Stimulated activated CD4-positive, alpha-beta T cell treated with anti-CD3 and anti-CD28 coated beads, Interleukin-1b, Interleukin-23, amount 100 ng/mL, for 1 hour (primary cell): ENCODE measurements around the gene PLXNB1.
"Not testable (repeated sequence)": the region's sequence is repeated elsewhere in the genome, so short reads cannot be mapped to it uniquely, and the experiment has no call there.

ENCODE experiments used
- DNase-seq, 2 donors: peaks; one replicate each; pipeline ENCODE4 v3.0.0-alpha.2; 2020; ENCODE audit warnings: low read depth in 2 of 2

PLXNB1 gene

GRCh38 chr3:48463703-48464102 is 33.8 kb upstream of the PLXNB1 start:
- no peak for DNase-seq

- not testable (repeated sequence) for DNase-seq
Observed at GRCh38 chr3:48461767-48462166, 31.9 kb upstream of the PLXNB1 start.

GRCh38 chr3:48460517-48460902 is 30.6 kb upstream of the PLXNB1 start:
- no peak for DNase-seq

GRCh38 chr3:48459773-48460516 is 30.1 kb upstream of the PLXNB1 start:
- DNase-seq, result no peak

- no peak for DNase-seq
Observed at GRCh38 chr3:48459331-48459730, 29.4 kb upstream of the PLXNB1 start.

GRCh38 chr3:48456456-48456855 is 26.6 kb upstream of the PLXNB1 start:
- no peak for DNase-seq

- DNase-seq, result no peak
Observed at GRCh38 chr3:48451270-48451669, 21.4 kb upstream of the PLXNB1 start.

- peak; percentile 46 to 76 for DNase-seq
Observed at GRCh38 chr3:48446425-48447193, 16.7 kb upstream of the PLXNB1 start, which contains the start of gene ATRIP. ATRIP (plus strand) TSS chr3:48446737; CDS start chr3:48446846, 109 bp downstream.

- no peak for DNase-seq
Observed at GRCh38 chr3:48446043-48446424, 16.1 kb upstream of the PLXNB1 start.

- no peak for DNase-seq
Observed at GRCh38 chr3:48445277-48445882, 15.5 kb upstream of the PLXNB1 start.

- DNase-seq, result no peak
Observed at GRCh38 chr3:48441940-48442339, 12.1 kb upstream of the PLXNB1 start.

GRCh38 chr3:48440590-48440958 is 10.7 kb upstream of the PLXNB1 start:
- no peak for DNase-seq

- DNase-seq, result peak; percentile 92 to 94
Observed at GRCh38 chr3:48439820-48440589, 10.1 kb upstream of the PLXNB1 start, which contains the start of the genes CCDC51 and TMA7. CCDC51 (minus strand) TSS chr3:48440119; CDS start chr3:48435128, 4,991 bp downstream. TMA7 (plus strand) TSS chr3:48440257; CDS start chr3:48440297, 40 bp downstream.

- no peak for DNase-seq
Observed at GRCh38 chr3:48437812-48438211, 7.9 kb upstream of the PLXNB1 start.

- DNase-seq, result no peak
Observed at GRCh38 chr3:48436855-48437254, 7.0 kb upstream of the PLXNB1 start.

GRCh38 chr3:48436477-48436787 is 6.5 kb upstream of the PLXNB1 start:
- no peak for DNase-seq

GRCh38 chr3:48435774-48436476 is 6.0 kb upstream of the PLXNB1 start:
- DNase-seq, result peak; percentile 69 to 72

GRCh38 chr3:48435223-48435595 is 5.3 kb upstream of the PLXNB1 start:
- no peak for DNase-seq

- no peak for DNase-seq
Observed at GRCh38 chr3:48434591-48435222, 4.8 kb upstream of the PLXNB1 start.

GRCh38 chr3:48433472-48434118 is 3.7 kb upstream of the PLXNB1 start:
- no peak for DNase-seq
